H1 (cell line): Measurements from ENCODE around the gene MUC2. TPM values are rescaled to one million over a fixed set of nuclear protein-coding genes. Genes with fewer than 3 reads are reported as not detected.

ENCODE experiments used
- CTCF ChIA-PET: fragments of 300-600 bp; sonication (Branson Sonifier 250); formaldehyde crosslinking; loops from one replicate; lab custom pipeline; 2021; ENCODE audit not compliant: partially characterized antibody; lab: Charles Lee
- POLR2A ChIA-PET: fragments of 300-600 bp; sonication (Branson Sonifier 250); formaldehyde crosslinking; loops from one replicate; lab custom pipeline; 2021; ENCODE audit warnings: inconsistent platforms; ENCODE audit not compliant: partially characterized antibody; lab: Charles Lee
- DNase-seq, 2 experiments: peaks; one replicate each; pipeline versions ENCODE4 v3.0.0 to v3.0.0-alpha.2; 2010 to 2022; ENCODE audit warnings: low spot score in 2 of 2, low read depth in 1 of 2, mixed read lengths in 1 of 2
- FAIRE-seq: peaks from 2 replicates; lab custom pipeline; 2011; peaks lifted over from hg19 to GRCh38; lab: Jason Lieb, UNC
- H2AFZ ChIP-seq: 2 replicates; pipeline ENCODE4 v1.8.1; 2012; ENCODE audit warnings: low read length, inconsistent platforms
- H2AK5ac ChIP-seq: 2 replicates; pipeline ENCODE4 v1.6.1; 2013; ENCODE audit warnings: low read depth, low read length
- H2BK120ac ChIP-seq: replicated peaks from 2 replicates; pipeline ENCODE3; 2013; ENCODE audit warnings: low read depth, low read length, inconsistent platforms
- H2BK12ac ChIP-seq: 2 replicates; pipeline ENCODE4 v1.6.1; 2013; ENCODE audit warnings: low read depth, low read length
- H2BK15ac ChIP-seq: 2 replicates; pipeline ENCODE4 v1.6.1; 2013; ENCODE audit warnings: low read length
- H2BK20ac ChIP-seq: 2 replicates; pipeline ENCODE4 v1.6.1; 2013; ENCODE audit warnings: low read length
- H2BK5ac ChIP-seq: 2 replicates; pipeline ENCODE4 v1.6.1; 2013; ENCODE audit warnings: low read depth, low read length
- H3K14ac ChIP-seq: 2 replicates; pipeline ENCODE4 v1.6.1; 2013; ENCODE audit warnings: inconsistent platforms; ENCODE audit not compliant: insufficient read length
- H3K18ac ChIP-seq: 2 replicates; pipeline ENCODE4 v1.6.1; 2013; ENCODE audit warnings: low read length; ENCODE audit errors: extremely low read depth
- H3K23ac ChIP-seq: 2 replicates; pipeline ENCODE4 v1.6.1; 2013; ENCODE audit warnings: inconsistent platforms; ENCODE audit not compliant: insufficient read length
- H3K23me2 ChIP-seq: 2 replicates; pipeline ENCODE4 v1.6.1; 2013; ENCODE audit warnings: low read depth, low read length
- H3K27ac ChIP-seq: 2 replicates; pipeline ENCODE4 v1.6.1; 2011; ENCODE audit warnings: low read depth, low read length, inconsistent platforms
- H3K27me3 ChIP-seq, 4 experiments: replicated peaks in 1 of 4; 1 replicate in 1 of 4; 2 replicates in 3 of 4; pipeline versions ENCODE4 v1.6.1 to v1.8.1; 2011 to 2013; ENCODE audit warnings: low read length in 3 of 4, mild to moderate bottlenecking in 3 of 4, inconsistent platforms in 2 of 4, mixed read lengths in 2 of 4, moderate library complexity in 1 of 4; ENCODE audit not compliant: control insufficient read depth in 3 of 4, insufficient read depth in 3 of 4; ENCODE audit errors: extremely low read depth in 1 of 4
- H3K36me3 ChIP-seq, 4 experiments: 2 replicates each; pipeline versions ENCODE4 v1.6.1 to v1.8.1; 2011 to 2013; ENCODE audit warnings: mild to moderate bottlenecking in 4 of 4, low read length in 3 of 4, moderate library complexity in 2 of 4, control low read depth in 1 of 4, inconsistent platforms in 1 of 4; ENCODE audit not compliant: insufficient read depth in 4 of 4, control insufficient read depth in 2 of 4
- H3K4ac ChIP-seq: replicated peaks from 2 replicates; pipeline ENCODE3; 2013; ENCODE audit warnings: low read length, low read depth, mixed read lengths, inconsistent platforms; ENCODE audit not compliant: insufficient read length
- H3K4me1 ChIP-seq, 4 experiments: replicated peaks in 1 of 4; 1 replicate in 1 of 4; 2 replicates in 3 of 4; pipeline versions ENCODE4 v1.6.1 to v1.8.1; 2011 to 2013; ENCODE audit warnings: low read length in 3 of 4, inconsistent platforms in 2 of 4, mixed read lengths in 1 of 4; ENCODE audit not compliant: insufficient read depth in 4 of 4, control insufficient read depth in 3 of 4
- H3K4me2 ChIP-seq, 2 experiments: 2 replicates each; pipeline versions ENCODE4 v1.6.1 to v1.8.1; 2011 to 2013; ENCODE audit warnings: low read depth in 2 of 2, low read length in 2 of 2, control low read depth in 1 of 2, inconsistent platforms in 1 of 2, mild to moderate bottlenecking in 1 of 2; ENCODE audit not compliant: insufficient read depth in 1 of 2
- H3K4me3 ChIP-seq, 4 experiments: fragments of 200-600, 300-600 bp in 1 of 4; sonication (generic), shearing (Covaris generic), sonication (Bioruptor Twin) in 1 of 4; 2 replicates each; pipeline versions ENCODE4 v1.5.1 to v1.8.1; 2011 to 2016; ENCODE audit warnings: low read length in 4 of 4, low read depth in 3 of 4, control low read depth in 2 of 4, inconsistent platforms in 2 of 4, mild to moderate bottlenecking in 2 of 4, mixed read lengths in 1 of 4, moderate library complexity in 1 of 4; ENCODE audit not compliant: insufficient read depth in 2 of 4; ENCODE audit errors: extremely low read depth in 1 of 4
- H3K56ac ChIP-seq: replicated peaks from 2 replicates; pipeline ENCODE3; 2013; ENCODE audit warnings: low read depth, mild to moderate bottlenecking, mixed read lengths, low read length, inconsistent platforms; ENCODE audit not compliant: insufficient read length
- H3K79me1 ChIP-seq: 2 replicates; pipeline ENCODE4 v1.6.1; 2013; ENCODE audit warnings: low read depth, low read length, control low read depth
- H3K79me2 ChIP-seq, 2 experiments: 2 replicates each; pipeline versions ENCODE4 v1.6.1 to v1.8.1; 2012 to 2013; ENCODE audit warnings: low read length in 2 of 2, mild to moderate bottlenecking in 2 of 2, inconsistent platforms in 1 of 2; ENCODE audit not compliant: insufficient read depth in 2 of 2, control insufficient read depth in 1 of 2
- H3K9ac ChIP-seq, 4 experiments: replicated peaks in 1 of 4; 1 replicate in 1 of 4; 2 replicates in 3 of 4; pipeline versions ENCODE4 v1.6.1 to v1.8.1; 2011 to 2013; ENCODE audit warnings: low read depth in 3 of 4, low read length in 3 of 4, control low read depth in 2 of 4, mild to moderate bottlenecking in 2 of 4, moderate library complexity in 2 of 4, inconsistent platforms in 1 of 4; ENCODE audit errors: extremely low read depth in 1 of 4
- H3K9me3 ChIP-seq, 2 experiments: 2 replicates each; pipeline versions ENCODE4 v1.6.1 to v1.8.1; 2012 to 2013; ENCODE audit warnings: mild to moderate bottlenecking in 2 of 2, moderate library complexity in 2 of 2, control low read depth in 1 of 2, inconsistent platforms in 1 of 2, low read depth in 1 of 2, low read length in 1 of 2, mixed read lengths in 1 of 2; ENCODE audit not compliant: insufficient read depth in 2 of 2
- H4K20me1 ChIP-seq, 2 experiments: replicated peaks in 1 of 2; 2 replicates each; pipeline versions ENCODE3 to v1.8.1; 2011 to 2013; ENCODE audit warnings: inconsistent platforms in 2 of 2, low read length in 2 of 2, mild to moderate bottlenecking in 1 of 2; ENCODE audit not compliant: insufficient read depth in 2 of 2, control insufficient read depth in 1 of 2
- H4K5ac ChIP-seq: 2 replicates; pipeline ENCODE4 v1.6.1; 2013; ENCODE audit warnings: low read length, low read depth, mixed read lengths, inconsistent platforms; ENCODE audit not compliant: insufficient read length
- H4K8ac ChIP-seq: 2 replicates; pipeline ENCODE4 v1.8.0; 2013; ENCODE audit warnings: mild to moderate bottlenecking, moderate library complexity, low read length, inconsistent platforms; ENCODE audit not compliant: insufficient read depth; ENCODE audit errors: extremely low read depth
- H4K91ac ChIP-seq: replicated peaks from 2 replicates; pipeline ENCODE3; 2013; ENCODE audit warnings: low read length, mixed read lengths, inconsistent platforms; ENCODE audit not compliant: insufficient read length
- ATF2 ChIP-seq: IDR thresholded peaks from 2 replicates; pipeline ENCODE4 v1.6.1; 2012; ENCODE audit warnings: low read length, inconsistent platforms
- FOSL1 ChIP-seq: IDR thresholded peaks from 2 replicates; pipeline ENCODE4 v1.6.1; 2011; ENCODE audit warnings: mild to moderate bottlenecking, low read depth, low read length, moderate library complexity; ENCODE audit not compliant: insufficient read depth
- JUN ChIP-seq: IDR thresholded peaks from 2 replicates; pipeline ENCODE4 v1.6.1; 2011; ENCODE audit warnings: low read depth, mild to moderate bottlenecking, improper control_type of control experiment, low read length
- PHF8 ChIP-seq: fragments of 200-600 bp; sonication (generic); conservative IDR thresholded peaks from 2 replicates; pipeline ENCODE4 v1.7.1; 2012; ENCODE audit warnings: low read depth, mild to moderate bottlenecking, inconsistent platforms, low read length, moderate library complexity
- WGBS, 2 experiments: shearing (Covaris generic) in 1 of 2; methylation state at CpG; one replicate each; pipeline versions ENCODE4 v1.1.6 to v1.1.7; 2013 to 2015; ENCODE audit warnings: low lambda C conversion rate in 2 of 2, mixed read lengths in 2 of 2, inconsistent platforms in 1 of 2, low coverage in 1 of 2, missing lambda C conversion rate in 1 of 2; ENCODE audit not compliant: insufficient replicate concordance in 2 of 2, insufficient coverage in 1 of 2, insufficient read length in 1 of 2; ENCODE audit errors: extremely low coverage in 1 of 2, missing lambda C conversion rate in 1 of 2; 5-methylcytosine and 5-hydroxymethylcytosine counted together
- polyA plus RNA-seq, 7 experiments: library from polyadenylated mRNA; depleted of rRNA in 3 of 7; stranded (reverse) in 5 of 7; unstranded in 2 of 7; fragments of >200 nt in 5 of 7; fragments of 200-250 nt in 2 of 7; gene quantifications; 1 replicate in 5 of 7; 2 replicates in 1 of 7; 4 replicates in 1 of 7; pipeline versions ENCODE4 v1.2.1 to v1.2.3, GENCODE V29; 2011 to 2013; ENCODE audit warnings: missing spikeins in 2 of 7, mixed read lengths in 2 of 7
- total RNA-seq: library from RNA; stranded (reverse); fragmentation: NEBNext Ultra II Directional; extraction: Animal tissue kit (Norgen Biotek cat#: 25700); gene quantifications from 2 replicates; pipeline ENCODE4 v1.2.1, GENCODE V29; 2021
- TF ChIP-seq, protein P1 (sequence below): IDR thresholded peaks from 2 replicates; pipeline ENCODE4 v1.6.1; 2011; ENCODE audit warnings: low read length, improper control_type of control experiment
- TF ChIP-seq, protein P2 (sequence below): IDR thresholded peaks from 2 replicates; pipeline ENCODE4 v1.6.1; 2012; ENCODE audit warnings: inconsistent platforms

The MUC2 gene
- total and polyA plus RNA-seq, 2 of the 8 experiments (the other 6 are each of a cell fraction or from before 2014, with no cell fraction given) = not detected

- H3K4me2 ChIP-seq = no peak overlapping the region
- ChIA-PET POLR2A (no interaction called here), CTCF (interaction anchor here (3.6 kb wide), 1 partner anchor 9 kb away, joined by 14 read pairs; no protein-coding TSS in a partner anchor)
These were observed 14.3 kb upstream of the MUC2 start for GRCh38 chr11:1060410-1060809.

More at GRCh38 chr11:1060410-1060809, 14.3 kb upstream of the MUC2 start:
- H3K18ac ChIP-seq = no peak overlapping the region
- no peaks in the 10 kb centered on the region for H3K79me1 ChIP-seq
- H3K27ac ChIP-seq = no peak overlapping the region
- H2AK5ac ChIP-seq = no peak overlapping the region; the same call in 1 of the 2 replicates
- H2BK5ac ChIP-seq = no peak overlapping the region
- no peak overlapping the region for H2BK120ac ChIP-seq
- FAIRE-seq (no peak), DNase-seq (no peak)
- no peak overlapping the region for H3K4ac ChIP-seq
- 90% methylated on average over 16 of the region's 16 CpGs; no CpG with 5 or more reads in 1 of the 2 experiments for WGBS, 2 experiments
- peaks cover 0 to 3% of the 10 kb centered on the region in 2 experiments for H4K20me1 ChIP-seq
- H3K56ac ChIP-seq = no peak overlapping the region
- no peak for TF ChIP-seq FOSL1
- TF ChIP-seq PHF8 = no peak
- TF ChIP-seq JUN = no peak
- no peak for TF ChIP-seq ATF2
- TF ChIP-seq, protein P1, sequence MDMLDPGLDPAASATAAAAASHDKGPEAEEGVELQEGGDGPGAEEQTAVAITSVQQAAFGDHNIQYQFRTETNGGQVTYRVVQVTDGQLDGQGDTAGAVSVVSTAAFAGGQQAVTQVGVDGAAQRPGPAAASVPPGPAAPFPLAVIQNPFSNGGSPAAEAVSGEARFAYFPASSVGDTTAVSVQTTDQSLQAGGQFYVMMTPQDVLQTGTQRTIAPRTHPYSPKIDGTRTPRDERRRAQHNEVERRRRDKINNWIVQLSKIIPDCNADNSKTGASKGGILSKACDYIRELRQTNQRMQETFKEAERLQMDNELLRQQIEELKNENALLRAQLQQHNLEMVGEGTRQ = no peak
- TF ChIP-seq, protein P2, sequence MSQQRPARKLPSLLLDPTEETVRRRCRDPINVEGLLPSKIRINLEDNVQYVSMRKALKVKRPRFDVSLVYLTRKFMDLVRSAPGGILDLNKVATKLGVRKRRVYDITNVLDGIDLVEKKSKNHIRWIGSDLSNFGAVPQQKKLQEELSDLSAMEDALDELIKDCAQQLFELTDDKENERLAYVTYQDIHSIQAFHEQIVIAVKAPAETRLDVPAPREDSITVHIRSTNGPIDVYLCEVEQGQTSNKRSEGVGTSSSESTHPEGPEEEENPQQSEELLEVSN = no peak
- H3K36me3 ChIP-seq = no peaks in the 10 kb centered on the region
- no peak overlapping the region for H2BK12ac ChIP-seq
- H3K9ac ChIP-seq = no peak overlapping the region
- no peak overlapping the region for H2BK15ac ChIP-seq
- no peak overlapping the region for H2AFZ ChIP-seq
- H2BK20ac ChIP-seq = no peak overlapping the region
- no peak overlapping the region for H3K14ac ChIP-seq
- no peak overlapping the region for H4K8ac ChIP-seq
- H3K4me3 ChIP-seq = no peak overlapping the region
- no peaks in the 10 kb centered on the region for H3K27me3 ChIP-seq
- H4K91ac ChIP-seq = no peak overlapping the region
- H3K23me2 ChIP-seq = peaks cover 2% of the 10 kb centered on the region; the same call in 1 of the 2 replicates
- H3K79me2 ChIP-seq = no peaks in the 10 kb centered on the region
- H3K23ac ChIP-seq = no peak overlapping the region
- no peaks in the 10 kb centered on the region for H3K4me1 ChIP-seq
- peaks cover 4 to 5% of the 10 kb centered on the region in 2 experiments; a peak in 2 of 4 replicates for H3K9me3 ChIP-seq
- no peak overlapping the region for H4K5ac ChIP-seq
